GM12878 (cell line): ENCODE results near the gene DNAJB5. TPM values are rescaled to one million over a fixed set of nuclear protein-coding genes. Genes with fewer than 3 reads are reported as not detected.

Experiments
- ATAC-seq: fragments of 200-7000 bp; cut with Tn5 transposase; 3 replicates; pipeline ENCODE4 v1.9.1; 2020; ENCODE audit warnings: mild to moderate bottlenecking, moderate library complexity
- BruUV-seq: library from RNA; stranded (reverse); fragments of 400-500 nt; replicated peaks from 2 replicates; lab custom pipeline; 2021; lab: Mats Ljungman, UMichigan
- CTCF ChIA-PET: fragments of 300-600 bp; sonication (Branson Sonifier 250); formaldehyde crosslinking; extraction: SDS; loops from one replicate; lab custom pipeline; 2021; ENCODE audit warnings: inconsistent platforms; lab: Yijun Ruan, JAX
- POLR2A ChIA-PET: fragments of 350-600 bp; formaldehyde crosslinking; extraction: SDS; loops from one replicate; lab custom pipeline; 2021; ENCODE audit warnings: inconsistent platforms; lab: Charles Lee
- RAD21 ChIA-PET: fragments of 300-600 bp; sonication (Branson Sonifier 250); formaldehyde crosslinking; loops from one replicate; lab custom pipeline; 2023; ENCODE audit warnings: antibody characterized with exemption; ENCODE audit not compliant: unreplicated experiment; lab: Charles Lee
- SMC1A ChIA-PET: fragments of 300-600 bp; sonication (Branson Sonifier 250); formaldehyde crosslinking; loops from one replicate; lab custom pipeline; 2023; ENCODE audit not compliant: unreplicated experiment, uncharacterized antibody; lab: Charles Lee
- DNase-seq: peaks from one replicate; pipeline ENCODE4 v3.0.0-alpha.2; 2011; ENCODE audit warnings: low read depth, low spot score
- FAIRE-seq: peaks from 3 replicates; lab custom pipeline; 2011; peaks lifted over from hg19 to GRCh38; lab: Jason Lieb, UNC
- H2AFZ ChIP-seq: 2 replicates; pipeline ENCODE4 v1.6.0; 2011; ENCODE audit warnings: low read depth, low read length, control low read depth; ENCODE audit not compliant: control insufficient read depth
- H3K27ac ChIP-seq: 2 replicates; pipeline ENCODE4 v1.5.1; 2011; ENCODE audit warnings: control low read depth; ENCODE audit not compliant: control insufficient read depth, insufficient read depth
- H3K27me3 ChIP-seq, 2 experiments: replicated peaks in 1 of 2; 2 replicates each; pipeline versions ENCODE4 v1.6.0 to v1.6.1; 2011; ENCODE audit warnings: low read length in 1 of 2; ENCODE audit not compliant: control insufficient read depth in 2 of 2, insufficient read depth in 2 of 2
- H3K36me3 ChIP-seq, 2 experiments: 2 replicates each; pipeline ENCODE4 v1.5.1; 2011; ENCODE audit warnings: low read length in 1 of 2; ENCODE audit not compliant: control insufficient read depth in 2 of 2, insufficient read depth in 2 of 2
- H3K4me1 ChIP-seq: 2 replicates; pipeline ENCODE4 v1.6.1; 2011; ENCODE audit warnings: mild to moderate bottlenecking, low read length, moderate library complexity, mixed read lengths; ENCODE audit not compliant: control insufficient read depth, insufficient read depth
- H3K4me2 ChIP-seq: 2 replicates; pipeline ENCODE4 v1.6.0; 2011; ENCODE audit warnings: control low read depth; ENCODE audit not compliant: control insufficient read depth, insufficient read depth
- H3K4me3 ChIP-seq: fragments of 200-600 bp; sonication (generic); 2 replicates; pipeline ENCODE4 v1.5.1; 2016
- H3K79me2 ChIP-seq: 2 replicates; pipeline ENCODE4 v1.6.0; 2011; ENCODE audit warnings: low read length; ENCODE audit not compliant: control insufficient read depth, insufficient read depth
- H3K9ac ChIP-seq: 2 replicates; pipeline ENCODE4 v1.8.0; 2011; ENCODE audit warnings: low read length, control low read depth, mixed read lengths; ENCODE audit not compliant: control insufficient read depth, insufficient read depth
- H3K9me3 ChIP-seq: replicated peaks from 3 replicates; pipeline ENCODE4 v1.5.1; 2011; ENCODE audit warnings: mild to moderate bottlenecking, low read length; ENCODE audit not compliant: control insufficient read depth, insufficient read depth
- H4K20me1 ChIP-seq: 2 replicates; pipeline ENCODE4 v1.6.0; 2011; ENCODE audit not compliant: control insufficient read depth, insufficient read depth
- ASH2L ChIP-seq: fragments of 300-600, 200-600 bp; sonication (generic); IDR thresholded peaks from 2 replicates; pipeline ENCODE4 v1.6.1; 2017; ENCODE audit warnings: low read depth, mild to moderate bottlenecking, borderline replicate concordance
- ATF7 ChIP-seq: fragments of 450-650 bp; IDR thresholded peaks from 2 replicates; pipeline ENCODE4 v1.6.1; 2016; ENCODE audit warnings: low read depth, mild to moderate bottlenecking
- BHLHE40 ChIP-seq, 2 experiments: fragments of 450-650 bp in 1 of 2; IDR thresholded peaks; 2 replicates each; pipeline ENCODE4 v1.6.1; 2011 to 2017; ENCODE audit warnings: low read depth in 2 of 2, borderline replicate concordance in 1 of 2, improper control_type of control experiment in 1 of 2, low read length in 1 of 2, mild to moderate bottlenecking in 1 of 2
- CHD4 ChIP-seq: fragments of 200-600 bp; sonication (generic); IDR thresholded peaks from 2 replicates; pipeline ENCODE4 v1.6.1; 2016; ENCODE audit warnings: mild to moderate bottlenecking
- GATAD2B ChIP-seq: fragments of 450-650 bp; conservative IDR thresholded peaks from 2 replicates; pipeline ENCODE4 v1.6.1; 2017; ENCODE audit warnings: low read depth, mild to moderate bottlenecking, moderate library complexity
- SMAD1 ChIP-seq: fragments of 450-650 bp; IDR thresholded peaks from 2 replicates; pipeline ENCODE4 v1.6.1; 2018; ENCODE audit warnings: mild to moderate bottlenecking, low read depth; ENCODE audit not compliant: partially characterized antibody
- SPI1 ChIP-seq: IDR thresholded peaks from 2 replicates; pipeline ENCODE4 v1.6.1; 2011; ENCODE audit warnings: low read depth, mild to moderate bottlenecking, low read length, moderate library complexity, borderline replicate concordance; ENCODE audit not compliant: insufficient read depth
- SUZ12 ChIP-seq: fragments of 200-600 bp; sonication (generic); IDR thresholded peaks from one replicate; pipeline ENCODE4 v1.6.1; 2018; ENCODE audit warnings: antibody characterized with exemption, mild to moderate bottlenecking; ENCODE audit not compliant: unreplicated experiment
- WGBS: methylation state at CpG from one replicate; pipeline ENCODE4 v1.1.6; 2016; ENCODE audit warnings: low lambda C conversion rate; ENCODE audit not compliant: insufficient replicate concordance, insufficient coverage; ENCODE audit errors: missing lambda C conversion rate; 5-methylcytosine and 5-hydroxymethylcytosine counted together
- in situ Hi-C: fragments of 300-500 bp; cut with MboI; formaldehyde crosslinking; loops from 9 replicates; pipeline ENCODE4 v1.14.3; 2018; ENCODE audit warnings: mixed read lengths
- intact Hi-C: fragments of 100-400 bp; cut with micrococcal nuclease; formaldehyde crosslinking; loops from one replicate; pipeline ENCODE4 v1.14.2; 2022; ENCODE audit not compliant: unreplicated experiment
- polyA plus RNA-seq, 11 experiments: library from polyadenylated mRNA; depleted of rRNA in 4 of 11; unstranded in 6 of 11; stranded (reverse) in 5 of 11; fragments of >200 nt; fragmentation: Nextera tagmentation in 4 of 11; fragmentation: Illumina TruSeq in 1 of 11; extraction: Ambion mirVana in 4 of 11; extraction: Trizol in 1 of 11; gene quantifications; 1 replicate in 1 of 11; 2 replicates in 10 of 11; pipeline versions ENCODE4 v1.2.1 to v1.2.3, GENCODE V29; 2011 to 2016; ENCODE audit warnings: inconsistent platforms in 2 of 11, missing spikeins in 2 of 11, low read depth in 1 of 11
- total RNA-seq, 4 experiments: library from RNA; depleted of rRNA in 3 of 4; stranded (reverse); fragments of >200 nt in 3 of 4; fragmentation: Illumina TruSeq in 1 of 4; extraction: Trizol in 1 of 4; gene quantifications; 2 replicates each; pipeline versions ENCODE4 v1.2.1 to v1.2.3, GENCODE V29; 2013 to 2021

Gene DNAJB5
- total and polyA plus RNA-seq, 10 of the 15 experiments (the other 5 are each of a cell fraction or from before 2014, with no cell fraction given) = 0.92 to 13.3 (median 6.8) TPM

DNA sequence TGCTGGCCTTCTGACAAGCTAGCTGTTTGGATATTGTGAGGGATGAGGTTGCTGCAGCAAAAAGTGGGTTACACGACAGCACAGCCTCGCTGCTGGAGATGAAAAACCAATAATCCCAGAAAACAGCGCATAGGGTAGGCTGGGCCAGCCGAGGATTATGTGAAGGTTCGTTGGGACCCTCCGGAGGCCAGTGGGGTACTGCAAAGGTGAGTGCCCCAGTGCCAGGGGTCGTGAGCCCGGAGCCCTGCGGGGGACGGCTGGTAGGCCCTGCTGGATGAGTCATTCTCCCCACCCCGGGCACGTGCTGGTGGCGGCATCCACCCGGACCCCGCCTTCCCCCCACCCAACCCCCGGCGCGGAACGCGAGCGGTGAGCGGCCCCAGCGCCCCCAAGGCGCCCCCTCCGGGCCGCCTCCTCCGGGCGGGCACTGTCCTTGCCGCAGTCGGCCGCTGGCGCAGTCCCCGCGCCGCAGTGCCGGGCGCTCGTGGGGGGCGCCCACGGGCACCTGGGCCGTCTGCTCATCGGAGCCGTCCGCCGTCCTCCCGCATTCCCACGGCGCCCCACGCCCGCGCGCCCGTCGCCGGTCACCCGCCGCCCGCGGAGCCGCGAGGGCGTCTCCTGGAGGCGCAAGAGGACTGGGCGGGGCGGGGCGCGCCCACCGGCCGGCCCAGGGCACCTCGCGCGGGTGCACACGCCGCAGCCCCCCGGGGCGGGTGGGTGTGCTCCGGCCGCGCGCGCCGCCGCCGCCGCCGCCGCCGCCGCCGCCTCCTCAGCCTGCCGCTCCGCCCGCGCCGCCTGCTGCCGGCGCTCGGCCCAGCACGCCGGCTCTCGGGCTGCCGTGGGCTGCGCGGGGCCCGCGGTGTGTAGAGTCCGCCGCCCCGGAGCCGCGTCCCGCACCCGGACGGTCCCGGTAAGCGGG, 31.8 kb upstream of the DNAJB5 start, which contains the start of gene PHF24:
TSS of gene PHF24 (plus strand) at position 794 of the 919 bp plus-strand sequence. CDS start 13,014 bp downstream, outside the sequence.
- TF ChIP-seq SPI1 (no peak), ATF7 (no peak), CHD4 (no peak), SUZ12 (peak; percentile 86), ASH2L (no peak), GATAD2B (no peak), BHLHE40 (IDR thresholded peaks at IDR 0.05; ENCODE audit: borderline replicate concordance in 1 of 2, low read depth in 2 of 2, low read length in 1 of 2) (peak in 1 of 2 experiments; percentile 35; a peak in 1 of 4 replicates), SMAD1 (no peak)
- Histone ChIP-seq H3K4me1 (no peaks in the 10 kb centered on the region), H3K27me3 (peaks cover 9 to 17% of the 10 kb centered on the region in 2 experiments), H2AFZ (no peak within 1 kb of the TSS; the same call in 1 of the 2 replicates), H4K20me1 (no peaks in the 10 kb centered on the region), H3K27ac (no peak within 1 kb of the TSS), H3K4me3 (no peak within 1 kb of the TSS), H3K36me3 (no peaks in the 10 kb centered on the region), H3K9ac (no peak within 1 kb of the TSS), H3K9me3 (no peaks in the 10 kb centered on the region), H3K79me2 (no peaks in the 10 kb centered on the region), H3K4me2 (peak within 1 kb of the TSS; percentile 51; the same call in 1 of the 2 replicates)
- ATAC-seq = peak; percentile 31; the same call in 1 of the 3 replicates
- 8% methylated on average over 56 of the region's 116 CpGs for WGBS
- no TSS peak for BruUV-seq
- ChIA-PET RAD21 (no interaction called here), SMC1A (no interaction called here), POLR2A (no interaction called here), CTCF (no interaction called here)
- in situ Hi-C loops = no loop called here
- no peak for FAIRE-seq
- intact Hi-C loops = no loop called here
- no peak for DNase-seq
